GM21723 (cell line): ENCODE data around the gene IL17RD.

ENCODE experiments used
- ATAC-seq: cut with Tn5 transposase; IDR thresholded peaks from one replicate; pipeline ENCODE4 v1.9.1; 2021; ENCODE audit warnings: mild to moderate bottlenecking, moderate library complexity; ENCODE audit not compliant: unreplicated experiment

Gene IL17RD

GRCh38 chr3:57164657-57165573, at the start of gene IL17RD:
Gene IL17RD, minus strand, starts transcription at chr3:57165353. Its CDS starts 67 bp downstream, at chr3:57165286.
- ATAC-seq, result peak; percentile 62

- ATAC-seq, result no peak
Observed at GRCh38 chr3:57206423-57206822, 41.3 kb upstream of the IL17RD start.

GRCh38 chr3:57199895-57200297, 34.7 kb upstream of the IL17RD start, which contains the start of gene HESX1:
Gene HESX1, minus strand, starts transcription at chr3:57199978. Its CDS starts 60 bp downstream, at chr3:57199918.
- ATAC-seq, result no peak

- no peak for ATAC-seq
Observed at GRCh38 chr3:57194641-57195040, 29.5 kb upstream of the IL17RD start.

GRCh38 chr3:57192028-57192427, 26.9 kb upstream of the IL17RD start:
- no peak for ATAC-seq

GRCh38 chr3:57184526-57184925, 19.4 kb upstream of the IL17RD start:
- ATAC-seq, result no peak

GRCh38 chr3:57179580-57180410, 14.6 kb upstream of the IL17RD start:
- ATAC-seq, result no peak

GRCh38 chr3:57176045-57176444, 10.9 kb upstream of the IL17RD start:
- ATAC-seq, result no peak

- no peak for ATAC-seq
Observed at GRCh38 chr3:57173687-57174086, 8.5 kb upstream of the IL17RD start.

GRCh38 chr3:57170946-57171345, 5.8 kb upstream of the IL17RD start:
- ATAC-seq, result no peak

GRCh38 chr3:57169872-57170623, 4.9 kb upstream of the IL17RD start:
- peak; percentile 69 for ATAC-seq

- ATAC-seq, result no peak
Observed at GRCh38 chr3:57169108-57169507, 4.0 kb upstream of the IL17RD start.

- no peak for ATAC-seq
Observed at GRCh38 chr3:57168151-57168550, 3.0 kb upstream of the IL17RD start.

- no peak for ATAC-seq
Observed at GRCh38 chr3:57166660-57167059, 1.5 kb upstream of the IL17RD start.

- ATAC-seq, result no peak
Observed at GRCh38 chr3:57165641-57166040, 488 bp upstream of the IL17RD start.

GRCh38 chr3:57164217-57164656, 916 bp downstream of the IL17RD start:
- ATAC-seq, result no peak

- ATAC-seq, result no peak
Observed at GRCh38 chr3:57163751-57164150, 1.4 kb downstream of the IL17RD start.

- ATAC-seq, result no peak
Observed at GRCh38 chr3:57161915-57162314, 3.2 kb downstream of the IL17RD start.

- ATAC-seq, result no peak
Observed at GRCh38 chr3:57160765-57161538, 4.2 kb downstream of the IL17RD start.
